ENCODE results near the gene JCAD. TPM values are rescaled to one million over a fixed set of nuclear protein-coding genes. Genes with fewer than 3 reads are reported as not detected.

JCAD gene
- total and polyA plus RNA-seq, 2 of the 8 experiments (the other 6 are each of a cell fraction or from before 2014, with no cell fraction given): 0.56 to 5.2 TPM

GRCh38 chr10:29992914-29993313 is 66.5 kb downstream of the JCAD start (continued):
- TF ChIP-seq RXRA (IDR thresholded peaks at IDR 0.05; ENCODE audit: insufficient read depth, low read depth, low read length) (no peak), POLR2AphosphoS5 (IDR thresholded peaks at IDR 0.05; ENCODE audit: low read depth, low read length) (no peak)
